NCI-H187 (cell line): ENCODE measurements around the gene ARMH3.
A peak's percentile ranks its signal among the peaks of the same experiment; 100 is the strongest.

Experiments used
- DNase-seq, 2 experiments: peaks; one replicate each; lab custom pipeline; 2025; lab: John Stamatoyannopoulos, UW

The ARMH3 gene

DNA sequence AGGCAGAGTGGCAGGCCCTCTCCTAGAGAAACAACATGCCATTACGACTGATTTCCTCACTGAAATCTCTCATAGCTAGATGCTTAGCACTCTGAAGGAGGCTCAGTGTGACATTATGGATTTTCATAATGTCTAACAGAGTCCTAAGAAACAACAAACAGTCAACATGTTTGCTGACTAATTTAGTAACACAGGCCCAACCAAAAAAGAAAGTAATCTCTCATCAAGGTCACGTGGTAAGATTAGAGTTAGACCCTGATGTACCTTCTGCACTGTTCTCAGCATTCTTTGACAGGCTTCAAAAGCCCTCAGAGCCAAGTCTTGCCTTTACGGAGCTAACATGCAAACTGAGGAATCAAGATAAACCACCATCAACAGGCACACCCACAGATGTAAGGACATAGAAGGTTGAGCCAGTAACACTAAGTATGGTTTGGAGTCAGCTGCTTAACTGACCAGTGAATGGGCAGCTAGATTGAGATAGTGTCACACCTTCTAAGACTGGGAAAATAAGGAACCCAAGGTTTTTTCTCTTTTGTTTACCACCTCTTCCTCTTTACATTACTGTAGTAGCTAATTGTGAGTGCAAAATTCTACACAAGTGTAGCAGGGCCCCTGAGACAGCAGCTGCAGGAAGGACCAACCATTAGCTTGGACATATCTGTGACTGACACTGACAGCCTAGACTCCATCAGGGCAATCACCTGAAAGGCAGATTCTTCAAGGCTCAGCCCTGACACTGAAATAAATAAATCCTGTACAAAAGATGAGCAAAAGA is 197.1 kb downstream of the ARMH3 start:
- no peak for DNase-seq

DNA sequence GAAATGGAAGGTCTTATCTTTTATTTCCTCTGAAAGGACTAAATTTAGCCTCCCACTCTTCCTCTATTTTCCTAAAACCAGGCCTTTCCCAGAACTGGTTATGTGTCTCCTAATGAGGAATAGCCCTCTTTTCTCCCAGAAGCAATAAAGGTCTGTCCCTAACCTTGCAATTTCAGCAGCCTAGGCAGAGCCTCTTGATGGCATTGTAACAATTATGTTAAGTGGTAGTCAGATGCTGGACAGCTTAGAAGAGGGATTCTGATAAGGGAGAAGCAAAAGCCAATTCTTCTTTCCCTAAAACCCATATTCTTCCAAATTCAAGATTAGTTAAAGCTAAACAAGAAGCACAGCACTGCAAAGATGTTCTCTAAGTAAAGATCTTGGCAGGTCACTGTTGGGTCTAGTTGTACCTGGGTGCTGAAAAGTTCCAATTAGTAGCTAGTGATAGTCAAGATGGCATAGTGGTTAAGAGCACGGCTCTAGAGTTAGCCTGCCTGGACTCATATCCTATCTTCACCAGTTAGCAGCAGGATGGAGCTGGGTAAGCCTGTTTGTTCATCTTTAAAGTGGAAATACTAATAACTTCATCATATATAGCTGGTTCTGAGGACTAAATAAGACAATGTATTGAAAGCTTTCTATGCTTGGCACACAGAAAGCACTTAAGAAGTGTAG is 198.0 kb downstream of the ARMH3 start:
- no peak for DNase-seq

DNA sequence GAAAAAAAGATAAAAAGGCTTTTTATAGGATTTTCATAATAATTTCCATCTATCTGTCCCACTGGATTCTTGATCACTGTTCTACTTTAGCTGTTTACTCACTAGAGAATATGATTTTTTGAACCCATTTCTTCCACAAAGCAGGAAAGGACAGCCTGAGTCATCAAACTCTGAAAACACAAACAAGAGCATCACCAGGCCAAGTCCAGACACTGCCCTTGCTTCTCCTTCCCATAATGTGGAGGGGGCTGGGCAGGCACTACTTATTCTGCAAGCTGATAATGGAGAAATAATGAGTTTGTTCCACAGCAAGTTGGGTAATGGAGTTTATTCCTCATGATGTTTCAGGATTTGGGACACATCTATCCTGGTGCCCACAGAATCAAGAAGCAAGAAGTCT is 199.3 kb downstream of the ARMH3 start:
- DNase-seq, result no peak

DNA sequence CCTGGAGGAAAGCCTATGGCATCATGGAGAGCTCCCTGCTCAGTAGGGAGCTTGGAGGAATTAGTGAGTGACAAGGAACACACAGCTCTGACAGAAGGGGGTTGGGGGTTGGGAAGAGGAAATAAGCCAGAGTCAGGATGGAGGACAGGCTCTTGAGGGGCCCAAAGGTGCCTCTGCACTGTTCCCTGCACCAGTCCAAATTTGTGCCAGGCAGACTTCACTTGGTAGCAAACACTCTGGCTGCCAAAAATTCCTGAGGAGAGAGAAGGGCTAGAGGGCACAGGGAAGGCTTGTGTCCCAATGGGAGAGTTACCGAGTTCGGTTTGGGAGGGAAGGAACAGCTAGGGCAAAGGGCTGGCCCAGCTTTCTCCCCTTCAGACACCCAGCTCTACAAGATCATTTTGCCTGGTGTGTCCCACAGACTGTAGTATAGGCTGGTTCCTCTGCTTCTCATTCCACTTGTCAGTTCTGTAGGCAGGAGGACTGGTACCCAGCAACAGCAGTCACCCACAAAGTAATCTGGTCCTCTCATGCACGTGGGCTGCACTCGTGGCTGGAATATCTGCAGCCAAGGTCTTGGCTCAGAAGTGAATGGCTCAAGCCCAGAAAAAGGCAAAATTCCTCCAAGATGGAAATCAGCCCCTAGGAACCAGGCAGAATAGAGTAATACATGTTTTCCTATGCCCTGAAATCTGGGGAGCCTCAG is 204.4 kb downstream of the ARMH3 start:
- DNase-seq, result no peak

DNA sequence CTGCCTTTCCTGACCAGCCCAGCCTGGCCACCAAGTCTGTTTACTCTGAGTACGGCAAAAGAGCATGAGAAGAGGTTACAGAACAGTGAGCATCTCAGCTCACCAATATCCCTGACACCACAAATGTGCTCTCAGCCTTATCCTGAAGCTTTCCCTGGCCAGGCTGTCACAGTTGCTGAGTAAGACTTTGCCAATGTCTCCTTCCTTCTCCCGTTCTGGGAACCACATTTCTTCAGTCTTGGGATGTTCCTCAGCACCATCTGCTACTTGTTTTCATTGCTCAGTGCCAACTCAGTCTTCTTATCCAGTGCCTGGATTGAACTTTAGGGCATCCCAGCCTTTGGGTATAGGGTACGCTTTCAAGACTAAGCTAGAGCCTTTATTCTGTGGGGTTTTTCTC is 205.2 kb downstream of the ARMH3 start:
- DNase-seq, result no peak

DNA sequence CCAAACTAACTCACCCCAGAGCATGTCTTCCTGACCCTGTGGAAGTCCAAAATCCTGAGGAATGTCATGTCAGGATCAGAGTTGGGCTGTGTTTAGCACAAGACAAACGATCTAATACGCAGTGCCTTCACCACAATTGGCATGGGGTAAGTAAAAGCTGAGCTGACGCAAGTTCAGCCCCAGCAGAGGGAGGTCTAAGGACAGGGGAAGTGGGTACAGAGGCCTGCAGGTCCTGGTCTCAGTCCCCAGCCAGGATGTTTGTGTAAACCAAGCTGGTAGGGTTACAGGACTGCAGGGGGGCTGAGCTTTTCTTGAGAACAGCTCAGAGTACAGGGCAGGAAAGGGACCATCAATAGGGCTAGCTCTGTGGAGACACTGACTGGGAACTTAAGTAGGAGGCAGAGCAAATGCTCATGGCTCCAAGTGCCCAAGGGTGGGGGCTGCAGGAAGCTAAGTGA is 207.1 kb downstream of the ARMH3 start:
- no peak for DNase-seq

DNA sequence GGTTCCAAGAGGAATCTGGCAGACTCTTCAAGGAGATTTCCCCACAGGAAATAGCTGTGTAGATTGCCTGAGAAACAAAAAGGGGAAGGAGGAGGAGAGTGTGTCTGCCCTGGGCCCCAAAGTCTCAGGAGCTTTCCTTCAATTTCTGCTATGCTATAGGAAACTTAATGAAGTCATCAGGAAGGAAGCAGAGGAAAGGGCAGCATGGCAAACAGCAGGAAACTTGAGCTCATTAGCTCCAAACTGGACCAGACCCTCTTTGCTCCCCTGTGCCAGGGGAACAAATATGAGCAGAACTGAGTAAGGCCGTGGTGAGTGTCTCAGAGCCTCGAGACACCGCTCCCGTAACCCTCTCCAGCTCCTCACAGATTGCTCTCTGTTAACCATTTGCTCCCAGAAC is 207.6 kb downstream of the ARMH3 start:
- no peak for DNase-seq

DNA sequence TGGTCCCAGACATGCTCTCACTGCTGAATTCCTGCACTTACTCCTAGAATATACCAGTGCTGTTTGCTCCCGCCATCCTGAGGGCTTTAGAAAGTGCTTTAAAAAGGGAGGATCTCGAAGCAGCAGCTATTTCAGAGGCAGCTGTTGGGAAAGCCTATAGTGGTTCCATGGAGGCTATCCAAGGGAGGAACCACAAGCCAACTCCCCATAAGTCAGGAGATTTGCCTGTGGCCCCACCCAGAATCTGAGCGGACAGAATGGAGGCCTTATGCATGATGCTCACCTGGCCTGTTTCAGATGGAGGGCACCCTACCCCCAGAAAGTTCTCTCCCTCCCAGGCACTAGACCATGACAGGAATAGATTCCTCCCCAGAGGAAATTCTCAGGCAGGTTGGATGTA is 210.1 kb downstream of the ARMH3 start:
- no peak for DNase-seq

DNA sequence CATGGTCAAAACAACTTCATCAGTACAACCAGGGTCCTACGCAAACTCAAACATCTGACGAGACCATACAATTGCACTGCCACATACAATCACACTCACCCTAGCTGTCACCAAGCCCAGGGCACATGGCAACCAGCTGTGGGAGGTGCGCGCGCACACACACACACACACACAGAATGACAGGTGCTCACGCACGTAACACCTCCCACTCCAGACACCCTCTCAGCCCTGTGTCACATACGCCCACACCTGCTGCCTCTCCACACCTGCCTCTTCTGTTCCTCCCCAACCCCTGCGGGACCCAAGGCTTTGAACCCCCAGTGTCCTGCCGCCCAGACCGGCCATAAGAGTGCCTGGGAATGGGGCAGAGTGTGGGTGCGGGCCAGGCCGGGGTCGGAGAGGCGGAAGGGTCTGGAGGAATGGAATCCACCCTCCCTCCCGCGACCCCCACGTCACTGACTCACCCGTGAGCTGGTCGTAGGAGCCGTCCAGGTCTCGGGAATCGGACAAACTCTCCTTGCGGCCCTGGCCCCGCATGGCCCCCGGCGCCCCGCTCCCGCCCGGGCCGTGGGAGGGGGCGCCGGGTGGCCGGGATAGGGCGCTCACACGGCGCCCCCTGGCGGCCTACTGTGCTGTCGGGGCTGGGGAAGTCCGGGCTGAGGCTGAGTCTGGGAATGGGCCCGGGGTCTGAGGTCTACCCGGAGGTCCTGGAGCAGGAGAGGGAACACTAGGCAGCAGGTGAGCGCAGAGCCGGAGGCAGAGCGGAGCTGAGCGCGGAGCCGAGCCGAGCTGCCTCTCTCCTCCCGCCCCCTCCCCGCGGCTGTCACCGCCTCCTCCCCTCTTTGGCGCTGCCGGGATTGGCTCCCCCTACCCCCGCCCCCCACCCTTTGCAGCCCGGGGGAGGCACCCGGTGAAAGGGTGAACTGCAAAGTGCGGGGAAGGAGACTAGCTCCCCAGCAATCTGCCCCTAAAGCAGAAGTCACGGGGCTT is 212.6 kb downstream of the ARMH3 start, which contains the start of gene KCNIP2:
Gene KCNIP2, minus strand, starts transcription at position 769 of the 990 bp plus-strand sequence. Its CDS starts 232 bp downstream, at position 537.
- DNase-seq, result peak; percentile 16 to 35

DNA sequence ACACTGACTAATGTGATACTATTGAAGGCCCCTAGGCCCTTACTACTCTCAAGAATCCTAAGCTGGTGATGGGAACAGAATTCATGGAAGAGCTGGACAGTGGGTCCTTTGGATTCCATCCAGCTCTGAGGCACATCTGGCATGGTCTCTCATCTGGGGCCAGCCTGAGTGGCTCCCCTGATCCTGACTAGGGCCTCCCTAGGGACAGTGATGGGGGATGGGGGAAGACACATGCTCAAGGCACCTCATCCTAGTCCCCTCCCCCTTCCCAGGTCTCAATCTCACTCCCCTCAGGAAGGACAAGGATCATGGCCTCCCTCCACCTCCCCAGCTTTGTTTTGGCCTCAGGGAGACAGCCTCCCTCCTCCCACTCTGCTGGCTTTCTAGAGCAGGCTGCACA is 214.1 kb downstream of the ARMH3 start:
- DNase-seq, result no peak

DNA sequence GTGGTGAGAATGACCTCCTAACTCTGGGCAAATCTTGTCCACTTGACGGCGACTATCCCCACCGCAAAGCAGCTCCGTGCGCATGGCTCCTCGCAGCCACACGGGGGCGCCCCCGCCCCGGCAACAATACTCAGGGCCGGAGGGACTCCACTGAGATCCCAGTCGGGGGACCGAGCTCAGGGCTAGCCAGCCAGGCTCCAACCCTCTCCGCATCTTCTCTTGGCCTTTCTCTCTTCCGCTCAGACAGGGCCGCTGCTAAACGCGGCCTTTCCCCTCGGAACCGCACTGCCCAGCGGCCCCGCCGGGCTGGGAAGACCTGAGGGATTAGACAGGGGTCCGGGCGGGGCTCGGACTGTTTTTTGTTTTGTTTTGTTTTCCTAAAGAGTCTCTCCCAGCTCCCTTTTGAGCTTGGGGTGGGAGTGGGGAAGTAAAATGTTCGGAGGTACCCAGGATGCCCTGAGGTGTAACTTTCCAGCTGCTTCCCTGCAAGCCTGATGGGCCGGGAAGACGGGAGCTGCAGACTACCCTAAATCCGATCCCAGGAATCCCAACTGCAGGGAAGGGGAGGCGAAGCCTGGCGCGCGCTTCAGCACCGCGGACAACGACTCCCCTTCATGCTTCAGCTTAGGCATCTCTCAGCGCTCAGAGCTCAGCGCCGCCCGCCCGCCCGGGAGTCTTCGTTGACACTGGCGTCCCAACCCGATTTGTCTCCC is 215.1 kb downstream of the ARMH3 start:
- peak; percentile 13 to 23 for DNase-seq

DNA sequence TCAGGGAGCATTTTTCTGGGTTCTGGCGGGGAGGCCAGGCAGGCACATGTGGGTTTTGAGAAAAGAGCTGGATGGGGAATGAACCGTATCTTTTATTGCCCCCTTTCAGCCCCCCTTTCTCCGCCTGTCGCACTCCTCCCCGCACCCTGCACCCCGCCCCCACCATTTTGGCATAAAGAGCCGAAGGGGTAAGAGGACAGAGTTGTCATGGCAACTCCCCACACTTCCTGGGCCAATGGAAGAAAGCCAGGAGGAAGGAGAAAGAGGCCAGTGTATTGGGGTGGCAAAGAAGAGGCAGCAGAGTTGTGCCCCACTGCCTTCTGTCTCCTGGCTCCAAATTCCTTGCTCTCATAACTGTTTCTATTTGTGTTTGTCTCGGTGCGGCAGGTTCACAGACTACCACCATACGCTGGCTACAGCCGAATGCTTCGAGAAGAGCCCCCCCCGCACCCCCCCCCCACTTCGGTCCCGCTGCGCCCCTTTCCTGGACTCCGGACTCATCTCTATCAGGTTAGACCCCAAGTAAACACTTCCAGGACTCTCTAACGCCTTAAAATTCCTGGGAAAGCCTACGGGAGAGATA is 215.8 kb downstream of the ARMH3 start:
- DNase-seq, result no peak

DNA sequence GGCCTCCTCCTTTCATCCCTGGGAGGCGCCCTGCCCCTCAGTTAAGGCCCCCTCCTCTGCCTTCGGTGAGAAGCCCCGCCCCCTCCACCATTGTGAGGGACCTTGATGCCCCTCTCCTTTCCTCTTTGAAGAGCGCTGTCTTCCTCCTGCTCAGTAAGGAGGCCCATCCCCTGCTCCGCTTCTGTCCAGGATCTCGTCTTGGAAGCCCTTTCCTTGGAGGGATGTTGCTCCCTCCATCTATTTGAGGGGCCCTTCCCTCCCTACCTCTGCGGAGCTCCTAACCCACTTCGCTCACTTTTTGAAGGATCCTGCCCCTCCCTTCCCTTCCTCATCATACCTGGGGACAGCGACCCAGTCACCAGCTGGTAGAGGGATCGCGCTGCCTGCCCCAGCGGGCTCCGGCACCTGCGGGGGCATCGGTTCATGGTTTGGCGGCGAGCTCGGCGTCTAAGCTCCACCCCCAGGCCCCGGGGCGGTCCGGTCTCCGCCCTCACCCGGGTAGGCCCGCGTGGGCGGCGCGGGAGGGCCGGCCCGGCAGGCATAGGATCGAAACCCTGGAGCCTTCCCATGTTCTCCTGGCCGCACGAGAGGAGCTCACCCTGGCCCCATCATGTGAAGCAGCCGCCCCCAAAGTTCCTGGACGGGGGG is 216.4 kb downstream of the ARMH3 start:
- no peak for DNase-seq

DNA sequence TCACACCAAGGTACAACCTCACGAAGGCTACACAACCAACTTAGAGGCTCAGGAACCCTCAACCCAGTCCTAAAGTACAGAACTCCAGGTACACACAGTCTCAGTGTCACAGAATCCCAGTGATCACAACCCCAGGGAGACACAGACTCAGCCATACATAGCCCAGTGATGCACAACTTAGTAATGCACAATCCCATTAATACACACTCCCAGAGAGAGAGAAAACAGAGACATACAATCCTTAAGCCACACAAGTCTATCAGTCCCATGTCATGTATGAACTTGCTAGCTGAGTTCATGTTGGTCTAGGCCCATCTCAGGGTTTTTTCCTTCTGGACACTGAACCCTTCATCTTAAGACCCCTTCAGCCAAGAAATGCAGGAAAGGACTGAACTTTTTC is 217.0 kb downstream of the ARMH3 start:
- no peak for DNase-seq

DNA sequence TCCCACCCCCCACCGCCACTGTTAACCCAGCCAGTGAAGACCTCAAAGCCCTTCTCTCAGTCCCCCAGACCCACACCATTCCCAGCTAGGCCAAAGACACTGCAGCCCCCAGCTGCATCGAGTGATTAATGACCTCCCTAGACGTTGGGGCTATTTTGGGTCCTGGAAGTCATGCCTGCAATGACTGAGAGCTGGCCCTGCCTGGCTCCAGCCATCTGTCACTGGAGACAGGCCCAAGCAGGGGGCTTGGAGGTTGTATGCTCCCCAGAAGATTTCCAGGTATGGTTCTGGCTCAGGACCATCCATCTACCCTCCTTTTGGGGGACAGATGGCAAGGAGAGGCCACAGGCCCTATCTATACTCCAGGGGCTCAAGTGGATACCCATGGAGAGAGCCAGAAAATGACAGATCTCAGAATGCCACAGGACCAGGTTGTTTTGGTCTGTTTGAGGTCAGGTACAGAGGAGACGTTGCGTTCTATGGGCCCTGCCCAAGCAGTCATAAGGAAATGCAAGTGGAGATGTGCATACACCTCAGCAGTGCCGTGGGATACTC is 217.5 kb downstream of the ARMH3 start:
- no peak for DNase-seq

DNA sequence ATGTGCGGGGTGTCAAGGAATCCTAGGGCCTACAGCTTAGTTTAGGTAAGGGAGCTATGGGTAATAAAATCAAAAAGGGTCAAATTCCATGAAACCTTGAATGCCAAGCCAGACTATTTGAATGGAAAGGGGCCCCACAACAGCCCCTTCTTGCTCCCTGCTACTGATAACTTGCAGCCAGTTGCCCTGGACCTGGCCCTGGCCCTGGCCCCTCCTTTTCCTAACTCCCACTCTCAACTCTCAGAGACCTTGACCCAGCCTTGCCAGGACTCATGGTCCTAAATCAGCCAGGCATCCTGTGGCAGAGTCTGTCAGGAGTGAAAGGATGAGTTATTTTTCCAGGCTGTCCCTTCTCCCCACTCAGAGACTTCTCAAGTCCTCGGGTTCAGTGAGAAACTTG is 218.2 kb downstream of the ARMH3 start:
- no peak for DNase-seq

DNA sequence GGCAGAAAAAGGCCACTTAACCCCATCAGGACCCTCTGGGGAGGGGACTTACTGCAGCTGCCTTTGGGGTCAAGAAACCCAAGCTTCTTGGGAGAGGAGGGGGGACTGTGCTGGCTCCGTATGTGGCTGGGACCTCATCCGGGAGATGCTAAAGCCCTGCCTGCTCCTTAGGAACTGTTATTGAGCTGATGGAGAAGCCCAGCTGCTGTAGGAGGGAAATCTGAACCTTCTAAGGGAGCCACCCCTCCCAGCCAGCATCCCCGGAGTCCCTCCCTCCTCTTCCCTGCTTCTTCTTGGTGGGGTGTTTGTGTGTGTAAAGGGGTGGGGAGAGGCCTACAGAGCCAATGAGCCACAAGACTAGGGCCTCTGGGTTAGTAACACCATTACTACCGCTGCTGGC is 220.6 kb downstream of the ARMH3 start:
- no peak for DNase-seq

DNA sequence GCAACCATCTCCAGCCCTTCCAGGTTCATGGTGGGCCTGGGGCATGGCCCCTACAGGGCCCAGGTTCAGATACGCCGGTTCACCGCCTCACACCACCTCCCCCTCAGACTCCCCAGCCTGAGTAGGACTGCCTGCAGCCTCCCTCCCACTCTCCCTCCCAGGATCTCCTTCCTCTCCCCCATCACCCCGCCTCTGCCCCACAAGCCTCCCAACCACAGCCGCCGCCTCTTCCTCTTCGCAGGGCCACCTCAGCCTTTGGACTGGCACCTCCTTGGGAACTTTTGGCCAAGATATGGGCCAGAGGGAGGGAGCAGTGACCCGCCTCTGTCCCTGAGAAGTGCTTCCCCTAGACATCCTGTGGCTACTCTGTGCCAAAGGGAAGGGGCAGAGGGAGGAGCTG is 221.6 kb downstream of the ARMH3 start:
- DNase-seq, result no peak

DNA sequence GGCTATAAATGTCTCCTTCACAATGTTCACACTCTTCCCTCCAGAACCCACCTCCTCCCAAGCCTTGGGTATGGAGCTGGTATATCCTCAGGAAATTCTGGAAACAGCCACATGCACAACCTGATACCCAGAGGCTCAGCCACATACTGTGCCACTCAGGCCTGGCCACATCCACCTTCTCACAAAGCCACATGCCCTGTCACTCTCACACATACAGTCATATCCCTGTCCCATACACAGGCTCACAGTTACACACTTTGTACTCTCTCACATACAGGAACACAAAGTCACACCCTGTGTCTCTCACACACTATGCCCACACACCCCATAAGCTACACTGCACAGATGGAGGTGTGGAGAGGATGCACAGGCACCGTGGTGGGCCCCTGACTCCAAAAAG is 222.5 kb downstream of the ARMH3 start:
- DNase-seq, result no peak

DNA sequence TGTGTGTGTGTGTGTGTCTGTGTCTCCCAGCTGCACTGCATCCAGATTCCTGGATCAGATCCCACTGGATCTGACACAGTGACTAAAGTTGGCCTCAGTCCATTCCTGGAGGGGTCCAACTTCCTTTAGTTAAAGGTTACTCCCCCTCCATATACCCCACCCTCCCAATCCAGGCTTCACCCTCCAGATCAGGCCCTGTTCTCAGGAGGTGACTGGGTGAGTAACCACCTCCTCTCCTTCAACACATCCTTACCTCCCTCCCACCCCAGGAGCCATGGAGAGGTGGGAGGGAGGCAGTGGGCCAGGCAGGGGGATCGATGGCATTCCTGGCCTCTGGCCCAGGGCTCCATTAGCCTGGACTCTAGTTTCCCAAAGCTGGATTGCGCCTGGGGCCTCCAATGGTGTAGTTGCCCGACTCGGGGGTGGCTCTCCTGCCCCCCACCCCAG is 223.6 kb downstream of the ARMH3 start:
- DNase-seq, result no peak
